M059J (cell line): ENCODE data around the gene TTC38. TPM values are rescaled to one million over a fixed set of nuclear protein-coding genes. Genes with fewer than 3 reads are reported as not detected.

ENCODE experiments used
- DNase-seq: peaks from one replicate; pipeline ENCODE4 v3.0.0-alpha.2; 2012; ENCODE audit warnings: low read depth
- total RNA-seq: library from RNA; depleted of rRNA; stranded (reverse); fragments of >200 nt; shearing (Covaris generic); gene quantifications from 2 replicates; pipeline ENCODE4 v1.2.3, GENCODE V29; 2014; rRNA removed

Gene TTC38
- total RNA-seq, 1 experiment from 2014 or later: 20.0 TPM

DNA sequence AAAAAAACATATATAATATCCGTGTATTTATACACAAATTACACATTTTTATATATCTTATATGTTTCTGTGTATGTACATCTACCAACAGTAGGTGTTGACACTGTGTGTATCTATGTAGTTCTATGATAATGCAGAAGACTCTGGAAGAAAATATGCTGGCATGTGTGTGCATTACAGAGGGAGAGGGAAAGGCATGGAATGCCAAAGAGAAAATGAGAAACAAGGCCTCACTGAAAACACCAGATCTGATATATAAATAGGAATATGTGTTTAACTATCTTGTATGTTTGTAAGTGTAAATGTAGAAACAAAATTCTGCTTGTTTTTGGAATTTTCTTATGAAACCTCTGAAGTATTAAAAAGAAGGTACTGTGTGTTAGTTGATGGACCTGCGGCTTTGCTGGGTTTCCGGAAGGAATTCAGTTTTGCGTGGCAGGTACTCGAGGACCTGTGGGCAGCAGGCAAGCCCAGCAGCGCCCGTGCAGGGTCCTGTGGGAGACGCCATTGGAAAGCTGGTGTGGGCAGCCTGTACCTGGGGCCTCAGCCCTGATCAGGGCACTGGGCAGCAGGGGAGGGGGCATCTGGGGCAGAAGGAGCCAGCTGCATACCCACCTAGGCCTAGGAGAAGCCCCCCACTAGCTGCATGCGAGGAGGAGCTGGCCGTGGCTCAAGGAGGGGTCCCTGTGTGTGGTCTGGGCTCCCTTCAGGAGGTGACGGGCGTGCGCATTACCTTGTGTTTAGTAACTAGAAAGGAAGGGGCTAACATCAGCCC is 60.1 kb downstream of the TTC38 start:
- DNase-seq: no peak

GRCh38 chr22:46328797-46329196 is 61.0 kb downstream of the TTC38 start:
- DNase-seq: no peak

GRCh38 chr22:46329616-46330015 is 61.8 kb downstream of the TTC38 start:
- DNase-seq: no peak

- DNase-seq: no peak
These were observed 62.6 kb downstream of the TTC38 start for GRCh38 chr22:46330426-46330825.

- no peak for DNase-seq
These were observed 63.7 kb downstream of the TTC38 start for GRCh38 chr22:46331496-46331895.

GRCh38 chr22:46335201-46336118 is 67.7 kb downstream of the TTC38 start, which contains the start of gene TRMU:
TRMU (plus strand) TSS chr22:46335714; CDS start chr22:46335765, 51 bp downstream.
- peak; percentile 74 for DNase-seq

DNA sequence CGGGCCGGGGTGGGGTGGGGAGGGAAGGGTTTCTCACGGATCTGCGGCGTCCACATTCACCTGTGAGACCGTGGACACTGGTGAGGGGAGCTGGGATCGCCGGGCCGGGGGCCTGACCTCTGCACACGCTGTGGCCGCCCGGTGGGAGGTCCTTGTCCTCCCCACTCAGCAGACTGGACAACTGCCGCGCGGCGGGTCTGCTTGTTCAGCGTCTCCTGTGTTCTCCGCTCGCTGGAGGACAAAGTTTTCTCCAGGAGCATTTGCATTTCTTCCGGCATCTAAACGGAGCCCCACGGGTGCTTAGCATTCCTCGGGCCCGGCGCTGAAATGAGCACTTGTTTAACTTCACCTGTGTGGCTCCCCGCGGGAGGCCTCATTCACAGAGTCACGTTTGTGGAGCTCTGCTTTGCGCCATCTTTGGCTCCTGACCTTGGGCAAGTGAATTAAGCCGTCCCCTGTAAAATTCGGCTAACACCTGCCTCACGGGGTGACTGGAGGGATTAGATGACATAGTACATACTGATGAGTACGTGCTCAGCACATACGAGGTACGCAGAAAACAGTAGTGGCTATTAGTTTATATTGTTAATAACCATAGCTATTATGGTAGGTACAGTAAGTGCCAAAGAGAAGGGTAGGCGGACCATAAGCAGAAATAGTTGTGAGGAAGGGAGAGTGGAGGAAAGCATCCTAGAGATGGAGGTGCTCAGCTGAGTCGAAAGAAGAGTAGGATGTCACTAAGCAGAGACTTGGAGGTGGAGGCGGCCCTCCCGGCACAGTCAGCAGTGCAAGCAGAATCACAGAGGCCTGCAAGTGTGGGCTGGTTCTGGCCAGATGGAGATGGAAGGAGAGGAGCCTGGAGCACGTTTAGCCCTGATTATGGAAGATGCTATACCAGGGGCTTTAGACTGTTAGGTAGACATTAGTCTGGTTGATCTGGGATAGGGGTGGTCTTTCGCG is 68.6 kb downstream of the TTC38 start:
- DNase-seq: peak; percentile 15

DNA sequence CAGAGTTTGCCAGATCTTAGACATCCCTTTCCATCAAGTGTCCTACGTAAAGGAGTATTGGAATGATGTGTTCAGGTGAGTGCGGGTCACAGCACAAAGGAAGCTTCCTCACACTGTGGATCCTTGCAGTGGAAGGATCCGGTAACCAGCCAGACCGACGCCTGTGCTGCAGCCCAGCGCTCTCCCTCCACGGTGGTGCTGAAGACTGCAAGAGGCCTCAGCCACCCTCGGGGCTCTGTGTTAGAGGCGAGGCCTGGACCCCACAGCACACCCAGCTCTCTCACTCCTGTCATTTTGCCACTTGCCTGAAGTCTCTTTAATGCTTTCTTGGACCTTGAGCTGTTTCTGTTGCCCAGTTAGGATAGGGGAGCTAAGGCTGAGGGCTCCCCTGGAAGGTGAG is 70.1 kb downstream of the TTC38 start:
- DNase-seq: no peak

GRCh38 chr22:46338636-46339035 is 70.8 kb downstream of the TTC38 start:
- no peak for DNase-seq

- DNase-seq: no peak
These were observed 72.1 kb downstream of the TTC38 start for GRCh38 chr22:46339956-46340355.

DNA sequence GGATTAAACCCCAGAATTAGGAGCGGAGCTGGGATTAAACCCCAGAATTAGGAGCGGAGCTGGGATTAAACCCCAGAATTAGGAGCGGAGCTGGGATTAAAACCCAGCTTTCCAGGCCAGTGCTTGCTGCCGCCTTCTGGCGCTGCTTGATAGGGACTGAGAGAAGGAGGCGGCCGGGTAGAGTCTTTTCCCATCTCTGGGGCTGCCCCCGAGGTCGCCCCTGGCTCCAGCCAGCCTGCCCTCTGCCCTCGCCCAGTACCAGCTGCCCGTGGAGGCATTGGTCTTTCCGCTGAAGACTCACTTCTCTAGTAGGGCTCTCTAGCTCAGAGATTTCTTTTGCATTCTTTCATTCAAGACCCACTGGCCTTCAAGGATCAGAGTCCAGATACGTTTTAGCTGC is 72.9 kb downstream of the TTC38 start:
- no peak for DNase-seq

Other genes with a start within 250 kb of the TTC38 start
- gene PPARA, start 117.5 kb upstream of the TTC38 start, total RNA-seq: 10.0 and 18.1 TPM in 2 replicates
- 3.1 and 5.3 TPM in 2 replicates for gene CDPF1, start 17.7 kb upstream of the TTC38 start, total RNA-seq
- not detected in 2 replicates for gene PKDREJ, start 4.7 kb upstream of the TTC38 start, total RNA-seq
- 19.8 and 26.7 TPM in 2 replicates for gene GTSE1, start 28.9 kb downstream of the TTC38 start, total RNA-seq
- gene TRMU, start 67.7 kb downstream of the TTC38 start, total RNA-seq: 29.6 and 45.2 TPM in 2 replicates